Endothelial cell of umbilical vein (primary cell): ENCODE data around the gene SMCHD1.

Experiments used
- CTCF ChIP-seq, 2 donors: IDR thresholded peaks; 1 replicate in 1 of 2; 2 replicates in 1 of 2; pipeline ENCODE4 v1.5.1; 2011; ENCODE audit warnings: low read length in 2 of 2, mild to moderate bottlenecking in 2 of 2, moderate library complexity in 2 of 2, control low read depth in 1 of 2, inconsistent platforms in 1 of 2, low read depth in 1 of 2; ENCODE audit not compliant: insufficient read depth in 1 of 2; ENCODE audit errors: extremely low read depth in 1 of 2
- MAX ChIP-seq: IDR thresholded peaks from 2 replicates; pipeline ENCODE4 v1.6.1; 2011; ENCODE audit not compliant: insufficient read depth, insufficient read length

- TF ChIP-seq MAX: no peak
- TF ChIP-seq CTCF (IDR thresholded peaks at IDR 0.05; ENCODE audit: extremely low read depth in 1 of 2, insufficient read depth in 1 of 2, low read depth in 1 of 2, low read length in 2 of 2): no peak
Observed at GRCh38 chr18:2851771-2852170, 196.2 kb downstream of the SMCHD1 start.
